Measurements from ENCODE around the gene PLA2G3.
"Not testable (repeated sequence)": the region's sequence is repeated elsewhere in the genome, so short reads cannot be mapped to it uniquely, and the experiment has no call there.

DNA sequence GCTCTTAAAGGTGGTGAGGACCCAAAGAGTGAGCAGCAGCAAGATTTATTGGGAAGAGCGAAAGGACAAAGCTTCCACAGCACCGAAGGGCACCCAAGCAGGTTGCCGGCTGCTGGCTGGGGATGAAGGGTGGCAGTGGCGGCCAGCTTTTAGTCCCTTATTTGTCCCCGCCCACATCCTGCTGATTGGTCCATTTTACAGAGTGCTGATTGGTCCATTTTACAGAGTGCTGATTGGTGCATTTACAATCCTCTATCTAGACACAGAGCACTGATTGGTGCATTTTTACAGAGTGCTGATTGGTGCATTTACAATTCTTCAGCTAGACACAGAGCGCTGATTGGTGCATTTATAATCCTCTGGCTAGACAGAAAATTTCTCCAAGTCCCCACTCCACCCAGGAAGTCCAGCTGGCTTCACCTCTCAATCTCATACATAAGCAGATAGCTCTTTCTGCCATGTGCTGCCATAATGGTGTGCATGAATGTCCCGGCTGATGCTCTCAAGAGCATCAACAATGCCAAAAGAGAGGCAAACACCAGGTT, 27.7 kb downstream of the PLA2G3 start:
- not testable (repeated sequence) for TF ChIP-seq POLR2A (IDR thresholded peaks at IDR 0.05; ENCODE audit: low read depth); POLR2AphosphoS5 (IDR thresholded peaks at IDR 0.05)

Measured in esophagus muscularis mucosa (tissue), 2 donors.